NK-92 treated with Interleukin-12 subunit alpha and Interleukin-12 subunit beta, amount 100 ng/mL, for 24 hours (cell line): Measurements from ENCODE around the gene MREG.

Source experiments
- DNase-seq: peaks from one replicate; lab custom pipeline; 2025; lab: John Stamatoyannopoulos, UW

Gene MREG

DNA sequence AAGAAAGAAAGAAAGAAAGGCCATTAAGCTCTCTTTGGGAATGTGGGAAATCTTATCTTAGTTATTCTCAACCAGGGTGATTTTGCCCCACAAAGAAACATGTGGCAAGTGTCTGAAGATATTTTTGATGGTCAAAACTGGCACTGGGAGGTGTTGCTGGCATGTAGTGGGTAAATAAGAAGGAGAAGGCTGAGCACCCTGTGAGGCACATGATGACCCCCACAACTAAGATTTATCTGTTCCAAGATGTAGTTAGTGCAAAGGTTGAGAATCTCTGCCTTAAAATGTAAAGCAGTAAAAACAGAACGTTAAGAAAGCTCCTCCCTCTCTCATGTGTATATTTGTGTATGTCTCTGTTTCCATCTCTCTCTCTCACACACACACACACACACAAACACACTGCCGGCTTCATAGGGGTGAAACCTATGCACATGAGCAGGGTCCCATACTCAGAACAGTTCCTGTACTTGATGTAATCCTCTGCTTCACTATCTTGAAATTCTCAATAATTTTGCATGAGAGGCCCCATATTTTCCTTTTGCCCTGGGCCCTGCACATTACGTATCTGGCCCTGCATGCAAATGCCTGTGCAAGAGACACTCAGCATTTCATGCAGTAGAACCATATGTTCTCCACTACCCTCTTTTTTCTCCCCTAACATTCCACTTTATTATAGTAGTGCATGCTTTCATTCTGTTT is 94.3 kb downstream of the MREG start:
- DNase-seq = no peak

DNA sequence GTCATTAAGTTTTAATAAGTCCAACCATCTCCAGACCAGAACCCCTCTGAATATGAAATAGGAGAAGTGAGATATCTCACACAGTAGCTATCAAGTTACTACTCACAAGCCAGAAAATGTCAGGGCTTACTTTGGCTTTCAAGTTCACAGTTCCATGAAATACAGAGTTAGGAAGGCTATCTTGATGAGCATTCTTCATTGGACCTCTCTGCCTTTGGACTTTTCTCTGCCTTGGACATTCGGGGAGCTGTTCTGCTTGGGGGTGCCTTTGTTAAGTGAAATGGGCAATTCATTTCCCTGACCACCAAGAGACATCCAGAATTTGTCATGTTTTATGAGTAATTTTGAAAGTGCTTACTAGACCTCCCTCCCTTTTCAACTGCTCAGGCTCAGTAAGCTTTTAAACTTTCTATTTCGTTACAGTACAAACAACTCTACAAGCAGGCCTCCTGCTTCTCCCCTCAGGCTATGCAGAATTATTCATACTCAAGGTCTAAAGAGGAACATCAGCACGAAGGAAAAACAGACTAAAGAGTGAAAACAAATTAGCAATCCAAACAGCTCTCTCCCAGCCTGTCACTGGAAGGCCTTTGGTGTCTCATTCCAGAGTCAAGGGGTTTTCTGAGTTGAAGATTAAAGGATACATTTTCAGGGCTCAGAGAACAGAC is 95.3 kb downstream of the MREG start:
- no peak for DNase-seq

DNA sequence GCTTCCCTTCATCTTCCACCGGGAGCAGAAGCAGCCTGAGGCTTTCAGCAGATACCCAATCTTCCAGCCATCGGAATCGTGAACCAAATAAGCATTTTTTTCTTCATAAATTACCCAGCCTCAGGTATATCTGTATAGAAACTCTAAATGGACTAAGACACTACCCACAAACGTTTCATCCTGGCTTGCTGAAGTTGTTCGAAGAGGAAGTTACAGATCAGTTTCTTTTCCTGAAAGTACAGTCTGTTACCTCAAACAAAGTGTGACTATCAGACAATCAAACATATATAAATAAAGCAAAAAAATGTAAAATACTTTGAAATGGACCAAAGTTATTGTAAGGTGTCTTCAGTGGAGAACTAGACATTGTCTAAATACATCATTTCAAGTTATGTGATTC is 97.9 kb downstream of the MREG start:
- no peak for DNase-seq

DNA sequence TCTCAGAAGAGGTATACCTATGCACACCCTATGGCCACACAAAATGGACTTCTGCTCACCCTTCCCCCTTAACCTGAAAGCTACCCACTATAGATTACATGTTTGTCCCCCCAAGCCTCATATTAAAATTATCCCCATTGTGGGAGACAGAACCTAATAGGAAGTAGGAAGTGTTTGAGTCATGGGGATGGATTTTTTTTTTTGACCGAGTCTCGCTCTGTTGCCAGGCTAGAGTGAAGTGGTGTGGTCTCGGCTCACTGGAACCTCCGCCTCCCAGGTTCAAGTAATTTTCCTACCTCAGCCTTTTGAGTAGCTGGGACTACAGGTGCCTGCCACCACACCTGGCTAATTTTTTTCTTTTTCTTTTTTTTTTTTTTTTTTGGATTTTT is 98.6 kb downstream of the MREG start:
- no peak for DNase-seq

DNA sequence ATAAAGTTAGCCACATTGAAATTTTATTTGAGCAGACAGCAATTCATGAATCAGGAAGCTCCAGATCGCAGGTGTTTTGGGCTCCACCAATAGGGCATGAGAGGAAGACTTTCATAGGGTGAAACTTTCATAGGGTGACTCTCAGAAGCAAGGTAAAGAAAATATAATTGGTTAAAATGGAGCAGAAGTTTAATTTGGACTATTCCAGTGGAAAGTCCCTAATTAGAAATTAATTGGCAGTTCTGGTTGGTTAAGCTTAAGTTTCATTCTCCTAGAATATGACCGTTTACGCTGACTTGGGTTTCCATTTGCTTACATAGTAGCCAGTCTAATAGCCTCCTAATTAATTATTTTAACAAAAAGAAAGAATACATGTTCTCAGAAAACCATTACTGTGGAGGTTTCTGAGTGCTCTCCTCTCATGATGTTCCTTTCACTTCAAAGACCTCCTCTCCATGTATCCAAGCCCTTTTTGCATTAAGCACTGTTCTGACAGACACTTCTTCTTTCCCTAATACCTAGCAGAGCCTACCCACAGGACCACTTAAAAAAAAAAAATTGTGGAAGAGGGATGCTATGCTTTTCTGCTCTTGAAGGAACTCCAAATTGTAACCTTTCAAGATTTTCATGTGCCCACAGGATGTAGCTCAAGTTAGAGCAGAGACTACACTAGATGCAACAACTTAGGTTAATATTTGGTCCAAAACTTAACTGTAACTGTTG is 99.1 kb downstream of the MREG start:
- no peak for DNase-seq

DNA sequence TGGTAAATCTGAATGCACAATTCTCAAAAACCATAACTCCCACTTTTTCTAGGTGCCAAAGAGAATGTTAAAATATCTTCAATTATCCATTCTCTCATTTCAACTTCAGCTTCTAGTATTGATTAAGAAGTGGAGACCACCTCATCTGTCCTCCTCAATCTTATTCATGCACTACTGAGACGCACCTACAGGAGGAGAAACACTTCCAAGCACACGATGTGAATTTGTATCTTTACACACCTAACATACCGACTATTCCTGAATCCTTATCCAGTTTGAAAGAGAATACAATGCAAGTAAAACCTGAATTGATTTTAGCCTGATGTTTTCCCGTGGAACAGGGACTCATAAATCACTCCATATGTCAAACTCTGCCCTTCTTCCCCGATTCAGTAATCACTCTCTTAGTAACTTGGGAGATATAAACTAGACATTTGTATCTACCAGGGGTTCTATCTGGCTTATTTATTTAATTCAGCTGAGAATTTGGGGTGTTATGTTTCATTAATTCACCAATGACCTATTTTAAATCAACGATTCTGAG is 101.0 kb downstream of the MREG start:
- DNase-seq = no peak

DNA sequence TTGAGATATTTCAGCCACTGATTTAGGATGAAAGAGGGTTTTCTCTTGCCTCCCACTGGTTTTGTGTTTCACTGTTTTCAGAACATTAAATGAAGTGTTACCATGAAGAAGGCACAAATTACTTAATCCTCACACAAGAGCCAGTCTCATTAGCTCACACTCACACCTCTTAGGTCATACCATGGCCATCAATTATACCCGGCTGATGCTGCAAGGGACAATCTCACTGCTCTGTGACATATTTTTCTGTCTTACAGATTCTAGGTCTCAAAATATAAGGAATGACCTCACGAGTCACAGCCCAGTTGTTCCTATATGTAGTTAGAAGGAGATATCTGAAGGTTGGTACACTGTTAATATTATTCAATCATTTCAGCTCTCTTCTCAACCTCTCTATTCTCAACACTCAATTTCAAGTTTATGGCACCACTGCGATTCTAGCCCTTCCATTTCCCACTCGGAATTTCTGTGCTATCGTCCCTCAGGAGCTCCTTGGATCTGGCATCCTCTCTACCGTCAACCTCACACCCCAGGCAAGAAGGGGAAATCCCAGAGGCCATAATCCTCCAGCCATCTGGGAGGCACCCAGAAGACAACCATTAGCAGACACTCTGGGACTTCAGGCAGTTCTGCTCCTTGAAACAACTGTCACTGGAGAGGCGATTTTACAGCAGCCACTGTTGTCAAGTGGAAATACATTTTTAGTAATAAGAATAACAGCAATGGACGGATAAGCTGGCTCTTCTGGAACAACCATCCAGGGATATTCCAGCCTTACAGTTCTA is 101.9 kb downstream of the MREG start:
- DNase-seq = no peak

DNA sequence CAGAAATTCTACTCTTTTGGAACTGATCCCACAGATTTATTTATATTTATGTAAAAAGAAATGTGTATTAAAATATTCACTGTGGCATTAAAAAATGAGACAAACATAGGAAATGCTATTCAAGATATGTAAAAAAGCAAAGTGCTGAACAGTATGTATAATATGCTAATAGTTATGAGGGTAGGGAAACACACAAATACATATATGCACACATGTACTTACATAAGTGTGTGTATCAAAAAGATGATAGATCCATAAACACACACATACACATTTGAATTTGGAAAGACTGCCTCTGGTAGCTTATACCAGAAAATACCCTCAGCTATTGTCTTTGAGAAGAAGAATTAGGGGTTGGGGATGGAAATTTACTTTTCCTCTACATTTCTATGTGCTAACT is 103.2 kb downstream of the MREG start:
- no peak for DNase-seq

DNA sequence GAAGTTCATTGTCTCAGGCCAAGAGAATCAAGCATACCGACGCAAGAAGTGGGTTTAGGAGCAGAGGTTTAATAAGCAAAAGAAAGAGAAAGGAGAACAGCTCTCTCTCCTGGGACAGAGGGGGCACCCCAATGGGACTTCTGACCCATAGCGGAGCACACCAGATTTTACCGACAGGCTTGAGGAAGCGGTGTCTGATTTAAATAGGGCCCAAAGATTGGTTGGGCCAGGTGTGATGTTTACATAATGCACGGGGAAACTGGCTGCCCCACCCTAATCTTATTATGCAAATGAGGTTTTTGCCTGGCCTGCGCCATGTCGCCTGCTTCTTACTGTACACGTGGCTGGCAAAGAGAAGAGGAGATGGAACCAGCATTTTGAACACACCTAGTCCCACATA is 106.2 kb downstream of the MREG start:
- no peak for DNase-seq

DNA sequence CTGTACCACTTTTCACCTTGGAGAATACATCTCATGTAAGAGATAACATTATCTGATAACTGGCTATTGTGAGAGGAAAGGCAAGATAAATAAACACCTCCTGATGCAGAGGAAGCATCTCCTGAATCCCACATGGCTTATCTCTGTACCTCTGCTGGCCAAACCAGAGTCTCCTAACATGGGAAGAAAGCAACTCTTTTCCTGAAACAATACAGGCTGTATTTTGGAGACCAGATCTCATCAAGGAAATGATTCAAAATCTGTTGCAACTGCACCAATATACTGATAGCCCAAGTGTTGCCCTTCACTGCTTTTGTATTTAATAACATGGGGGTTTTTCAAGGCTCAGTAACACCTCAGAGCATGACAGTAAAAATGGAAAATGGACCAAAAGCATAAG is 106.9 kb downstream of the MREG start:
- no peak for DNase-seq

DNA sequence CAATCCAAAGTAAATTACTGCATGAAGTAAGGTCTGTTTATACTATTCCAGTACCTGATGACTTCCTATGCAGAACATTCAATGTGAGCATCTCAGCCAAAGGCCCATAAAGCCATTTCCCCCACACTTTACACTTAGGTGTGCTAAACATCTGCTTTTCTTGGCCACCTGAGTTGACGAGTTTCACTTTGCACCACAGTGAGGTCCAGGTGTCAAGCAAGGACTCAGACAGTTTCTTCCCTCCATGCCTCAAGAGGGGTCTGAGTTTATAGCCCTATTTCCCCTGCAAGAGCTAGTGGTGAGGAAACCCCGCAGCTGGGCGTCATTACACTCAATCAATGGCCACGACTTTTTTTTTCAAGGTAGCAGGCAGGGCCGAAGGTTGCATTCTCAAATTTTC is 107.7 kb downstream of the MREG start:
- no peak for DNase-seq

DNA sequence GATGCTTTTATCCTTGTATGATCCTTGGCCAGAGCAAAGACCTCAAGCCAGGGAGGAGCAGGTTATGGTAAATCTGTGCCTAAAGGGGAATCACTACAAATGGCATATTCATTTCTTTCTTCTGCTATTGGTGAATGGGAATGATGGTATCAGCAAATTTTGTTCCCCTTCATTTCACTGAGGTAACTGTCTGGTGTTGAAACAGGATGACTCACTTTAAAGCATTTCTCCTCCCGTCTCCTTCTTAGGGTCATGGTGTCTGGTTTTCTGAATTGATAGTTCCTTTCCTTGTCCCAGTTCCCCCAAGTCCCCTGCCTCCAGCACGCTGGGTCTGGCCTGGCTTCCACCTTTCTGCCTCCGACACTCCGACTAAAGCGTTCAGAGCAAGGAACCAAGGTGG is 109.2 kb downstream of the MREG start:
- DNase-seq = no peak

DNA sequence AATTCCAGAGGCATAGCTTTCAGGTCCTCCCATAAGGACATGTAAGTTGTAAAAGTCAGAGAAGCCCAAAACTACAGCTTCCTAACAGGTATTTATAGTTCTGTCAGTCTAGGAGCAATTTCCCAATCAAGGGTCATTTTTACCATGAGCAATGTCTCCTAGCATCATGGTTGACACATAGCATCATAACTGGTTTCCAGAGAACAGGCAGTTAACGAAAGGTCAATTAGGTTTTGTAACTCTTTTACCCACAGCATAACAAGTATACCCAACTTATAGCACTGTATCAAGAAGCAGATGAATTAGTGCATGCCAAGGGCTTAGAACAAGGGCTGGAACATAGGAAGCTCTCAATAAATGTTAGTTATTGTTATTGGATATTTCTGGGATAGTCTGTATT is 110.1 kb downstream of the MREG start:
- DNase-seq = no peak

DNA sequence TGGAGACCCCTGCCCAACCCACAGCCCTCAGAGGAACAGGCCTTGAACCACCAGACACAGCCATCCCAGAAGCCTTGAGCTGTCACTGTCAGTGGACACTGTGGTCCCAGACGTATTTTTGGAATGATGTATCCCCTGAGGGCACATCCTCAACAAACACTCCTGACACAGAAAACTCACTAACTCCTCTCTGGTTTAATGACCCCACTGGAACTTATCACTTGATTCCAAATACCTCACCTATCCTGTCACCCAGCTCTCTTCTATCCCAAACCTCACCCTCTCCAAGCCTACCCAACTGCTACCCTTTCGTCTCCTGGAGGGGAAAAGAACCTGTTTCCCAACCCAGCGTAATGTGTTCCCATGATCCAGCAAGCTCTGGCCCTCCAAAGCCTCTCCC is 111.6 kb downstream of the MREG start:
- DNase-seq = no peak

DNA sequence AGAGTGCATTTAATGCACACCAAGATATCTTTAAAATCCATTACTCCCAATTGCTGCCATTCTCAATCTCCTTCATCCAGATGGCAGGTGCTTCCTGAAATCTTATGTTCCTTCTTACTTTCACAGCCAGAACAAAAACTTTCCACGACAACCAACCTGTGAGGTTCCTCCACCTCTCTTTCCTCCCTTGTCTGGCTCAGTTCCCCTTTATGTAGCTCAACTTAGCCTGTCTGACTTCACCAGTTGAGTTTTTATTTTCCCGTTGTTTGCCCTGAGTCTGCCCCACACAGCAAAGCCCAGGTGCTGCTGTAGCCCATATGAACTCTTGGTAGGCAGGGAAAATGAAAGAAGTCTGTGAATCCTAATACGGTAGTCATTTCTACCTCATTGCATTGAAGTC is 112.5 kb downstream of the MREG start:
- no peak for DNase-seq

DNA sequence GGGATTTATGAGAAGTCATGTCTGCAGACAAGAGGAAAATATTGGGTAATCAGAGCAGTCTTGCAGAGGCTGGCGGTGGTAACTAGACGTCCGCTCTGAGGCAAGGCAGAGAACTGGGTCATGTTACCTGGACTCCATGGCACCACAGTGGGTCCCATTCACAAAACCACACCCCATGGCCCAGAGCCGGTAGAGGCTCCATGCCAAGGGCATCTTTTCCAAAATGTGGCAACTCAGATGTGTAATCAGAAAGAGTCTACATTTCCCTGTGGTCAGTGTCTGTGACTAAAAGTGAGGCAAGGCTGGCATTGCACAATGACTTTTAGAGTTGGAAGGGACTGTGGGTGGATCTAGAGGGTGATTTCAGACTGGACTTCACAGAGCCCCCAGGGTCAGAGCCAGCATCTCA is 113.1 kb downstream of the MREG start:
- no peak for DNase-seq

DNA sequence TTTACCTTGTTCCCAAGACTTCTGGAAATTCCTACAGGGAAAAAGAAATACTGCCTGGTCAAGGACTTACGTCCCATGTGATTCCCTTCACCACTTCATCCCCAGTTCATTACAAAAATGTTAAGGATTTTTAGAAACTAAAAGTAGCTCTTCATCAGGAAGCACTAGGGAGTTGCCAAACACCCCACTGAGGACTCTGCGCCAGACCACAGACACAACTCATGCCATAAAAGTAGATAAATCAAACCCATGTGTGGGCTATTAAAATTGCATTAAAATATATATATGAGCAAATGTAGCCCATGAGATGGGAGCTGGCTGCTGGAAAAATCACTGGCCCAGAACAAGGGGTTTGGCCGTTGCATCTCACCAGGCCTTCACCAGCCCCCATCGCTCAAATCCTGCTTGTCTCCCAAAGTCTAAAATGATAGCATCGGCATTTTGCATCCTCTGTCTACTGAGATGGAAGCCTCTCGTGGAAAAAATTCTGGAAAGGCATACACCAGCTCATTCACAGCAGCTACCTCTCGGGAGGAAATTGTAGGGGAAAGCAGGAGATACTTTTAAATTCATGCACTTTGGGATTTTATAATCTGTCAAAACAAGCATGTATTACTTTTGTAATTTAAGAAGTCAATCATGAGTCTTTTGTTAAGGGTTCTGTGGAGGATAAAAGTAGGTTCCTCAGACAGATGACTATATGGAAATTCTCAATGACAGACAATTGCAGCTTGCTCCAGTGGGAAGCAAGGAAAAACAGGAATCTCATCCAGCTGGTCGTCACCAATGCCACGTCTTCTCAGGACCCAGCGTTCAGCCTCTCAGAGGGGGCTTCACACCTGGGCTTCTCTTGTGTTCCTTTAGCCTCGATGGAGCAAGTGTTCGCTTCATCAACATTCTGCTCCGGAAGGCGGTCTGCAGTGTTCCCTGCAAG is 113.9 kb downstream of the MREG start:
- DNase-seq = no peak

DNA sequence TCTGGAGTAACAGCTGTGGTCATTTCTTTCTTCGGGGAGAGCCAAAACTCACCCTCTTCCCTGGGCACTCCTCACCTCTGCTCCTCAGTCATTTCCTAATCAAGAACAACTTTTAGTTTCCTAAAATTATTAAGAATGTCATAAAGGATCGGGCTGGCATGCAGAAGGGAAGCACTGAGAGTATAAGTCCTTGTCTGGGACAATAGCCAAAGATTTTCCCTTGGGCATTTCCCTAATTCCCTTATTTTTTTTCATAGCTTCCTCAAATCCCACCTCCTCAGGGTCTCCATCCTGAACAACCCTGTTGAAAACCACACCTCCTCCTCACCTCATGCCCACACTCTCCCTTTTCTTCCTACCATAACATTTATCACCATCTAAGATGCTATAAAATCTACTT is 115.0 kb downstream of the MREG start:
- no peak for DNase-seq

DNA sequence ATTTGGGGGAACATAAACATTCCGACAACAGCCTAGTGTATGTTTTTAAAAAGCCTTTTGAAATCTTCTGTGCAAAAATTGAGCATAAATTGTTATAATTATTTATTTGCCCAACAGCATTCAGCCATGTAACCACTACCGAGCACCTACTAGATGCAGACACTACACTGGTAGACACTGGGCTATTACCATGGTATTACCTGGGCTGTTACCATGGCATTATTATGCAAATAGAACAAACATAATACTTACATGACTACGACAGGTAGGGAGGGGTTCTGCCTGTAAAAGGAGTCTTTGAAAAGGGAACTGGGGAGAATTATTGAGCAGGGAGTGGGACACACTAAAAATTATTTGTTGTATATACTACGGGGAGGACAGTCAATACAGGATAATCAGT is 116.4 kb downstream of the MREG start:
- no peak for DNase-seq

DNA sequence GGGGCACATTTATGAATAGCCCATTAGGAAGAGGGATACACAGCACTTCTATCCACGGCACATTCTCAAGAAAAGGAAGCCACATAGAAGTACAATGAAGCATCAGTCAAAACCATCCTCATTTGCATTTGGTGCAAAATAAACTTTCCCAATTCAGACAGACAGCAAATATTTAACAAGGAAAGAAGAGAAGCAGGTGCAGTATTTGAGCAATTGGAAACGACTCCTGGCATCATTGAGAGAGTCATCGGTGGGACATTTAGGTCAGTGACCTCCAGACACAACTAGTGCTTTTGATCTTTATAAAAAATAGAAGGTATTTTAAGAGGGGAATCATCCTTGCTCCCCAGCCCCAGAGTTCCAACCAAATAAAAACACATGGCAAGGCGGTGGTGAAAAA is 118.0 kb downstream of the MREG start:
- no peak for DNase-seq
